DOHH2 (cell line): ENCODE results near the gene EXOSC9.

Source experiments
- CTCF ChIP-seq: fragments of 200-600 bp; sonication (generic); IDR thresholded peaks from one replicate; pipeline ENCODE4 v1.5.1; 2014; ENCODE audit warnings: antibody characterized with exemption, mild to moderate bottlenecking, low read depth, low read length; ENCODE audit not compliant: poor library complexity, severe bottlenecking
- EZH2phosphoT487 ChIP-seq: fragments of 200-600 bp; sonication (generic); IDR thresholded peaks from 2 replicates; pipeline ENCODE4 v1.6.1; 2017; ENCODE audit warnings: borderline replicate concordance, mild to moderate bottlenecking, antibody characterized with exemption, low read length, moderate library complexity, mixed read lengths

GRCh38 chr4:121786221-121786620, 14.9 kb upstream of the EXOSC9 start:
- TF ChIP-seq EZH2phosphoT487 (no peak), CTCF (no peak)
